Kidney capillary endothelial cell (primary cell): Measurements from ENCODE around the gene CCL11.
"Not testable (repeated sequence)": the region's sequence is repeated elsewhere in the genome, so short reads cannot be mapped to it uniquely, and the experiment has no call there.

Experiments used
- DNase-seq: peaks from one replicate; pipeline ENCODE4 v3.0.0-alpha.2; 2018; ENCODE audit warnings: low spot score

The CCL11 gene

DNA sequence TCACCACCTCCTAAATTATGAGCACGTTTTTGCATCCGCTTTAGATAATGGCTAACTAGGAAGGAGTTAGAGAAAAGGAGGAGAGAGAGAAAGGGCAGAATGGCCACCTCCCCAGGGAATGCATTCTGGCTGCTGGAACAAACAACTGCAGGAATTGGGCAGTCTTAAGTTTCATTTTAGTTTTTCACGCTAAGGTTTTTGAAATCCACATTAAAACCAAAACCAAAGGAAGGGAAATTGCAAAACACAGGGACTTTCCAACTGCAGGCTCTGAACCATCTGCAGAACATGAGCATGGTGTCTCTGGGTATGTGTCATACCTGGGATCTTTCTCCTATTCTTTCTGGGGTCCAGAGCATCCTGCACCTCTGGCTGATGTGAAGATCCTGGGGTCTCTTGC lies 21.6 kb downstream of the CCL11 start:
- DNase-seq: no peak

DNA sequence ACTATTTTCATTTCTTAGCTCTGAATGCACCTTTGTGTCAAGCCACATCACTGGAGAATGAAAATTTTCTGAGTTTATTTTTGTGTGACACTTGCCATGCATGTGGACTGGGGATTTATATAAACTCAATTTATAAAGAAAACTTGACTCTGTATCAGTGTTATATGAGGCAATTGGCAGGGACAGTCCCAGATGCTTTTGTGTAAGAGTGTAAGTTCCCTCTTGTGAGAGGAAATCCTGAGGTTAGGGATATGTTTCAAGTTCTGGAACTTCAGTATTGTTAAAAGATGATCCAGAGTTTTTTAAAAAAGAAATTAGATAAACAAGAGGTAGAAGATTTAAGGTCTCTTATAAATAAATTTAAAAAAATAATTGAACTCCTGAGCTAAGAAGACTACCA lies 22.8 kb downstream of the CCL11 start:
- DNase-seq: no peak

DNA sequence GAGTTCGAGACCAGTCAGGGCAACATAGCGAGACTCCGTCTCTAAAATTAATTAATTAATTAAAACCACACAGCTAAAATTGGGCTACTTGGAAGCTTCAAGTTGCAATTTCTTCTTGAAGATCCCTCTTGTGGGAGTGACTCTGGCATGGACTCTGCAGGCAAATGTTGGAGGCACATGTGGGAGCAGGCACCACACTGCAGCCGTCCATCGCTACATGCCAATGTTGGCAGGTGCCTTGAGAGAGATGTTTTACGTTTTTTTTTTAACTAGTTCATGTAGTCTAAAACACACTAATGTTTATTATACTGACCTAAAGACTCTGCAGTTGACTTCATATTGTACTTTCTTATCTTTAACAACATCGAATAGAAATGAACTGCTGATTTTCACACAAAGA lies 25.7 kb downstream of the CCL11 start:
- DNase-seq: no peak

DNA sequence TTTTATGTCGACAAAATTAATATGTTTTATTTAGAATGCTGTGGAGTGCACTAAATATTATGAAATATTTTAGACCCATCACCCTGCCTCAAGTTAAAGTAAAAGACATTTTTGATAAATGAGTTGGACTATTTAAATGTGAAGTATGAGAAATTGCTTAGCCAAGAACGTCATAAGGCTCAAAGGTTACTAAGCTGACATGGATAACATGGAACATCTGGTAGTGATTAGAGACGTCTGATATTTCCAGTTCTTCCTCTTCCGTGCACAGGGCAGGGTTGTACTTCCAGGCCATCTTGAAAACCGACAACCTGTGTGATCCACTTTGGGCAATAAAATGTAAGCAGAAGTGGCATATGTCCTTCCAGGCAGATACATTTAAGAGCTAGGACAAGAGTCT lies 26.5 kb downstream of the CCL11 start:
- DNase-seq: no peak

DNA sequence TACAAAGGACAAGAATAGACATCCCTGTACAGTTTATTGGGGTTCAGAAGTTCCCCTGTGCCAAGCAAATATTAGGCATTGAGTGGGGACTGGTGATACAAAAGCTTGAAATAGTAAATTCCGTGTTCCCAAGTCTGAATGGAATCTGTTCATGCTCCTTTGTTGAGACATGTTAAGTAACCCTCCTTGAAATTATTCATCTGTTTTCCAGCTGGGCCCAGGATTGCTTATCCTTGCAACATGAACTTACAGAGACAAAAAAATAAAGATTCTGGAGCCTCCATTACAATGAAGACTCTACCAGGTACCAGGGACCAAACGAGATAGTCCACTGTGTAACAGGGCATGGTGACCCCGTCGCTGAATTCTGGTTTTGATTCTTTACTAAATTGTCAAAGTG lies 27.6 kb downstream of the CCL11 start:
- no peak for DNase-seq

DNA sequence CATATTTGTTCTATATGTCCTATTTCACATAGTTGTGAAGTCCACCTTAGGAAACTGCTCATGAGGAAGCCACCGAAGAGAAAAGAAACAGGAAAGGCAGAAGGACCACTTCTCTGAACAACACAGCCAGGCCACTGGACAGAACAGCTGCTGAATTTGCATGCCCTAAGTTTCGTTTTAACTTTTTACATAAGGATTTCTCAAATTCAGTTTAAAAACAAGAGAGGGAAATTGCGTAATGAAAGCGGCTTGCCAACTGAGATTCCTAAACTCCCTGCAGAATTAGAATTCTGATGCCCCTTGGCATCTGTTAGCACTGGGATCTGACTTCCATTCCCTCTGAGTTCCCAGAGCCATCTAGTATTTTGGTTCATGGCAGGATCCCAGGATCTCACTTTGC lies 28.7 kb downstream of the CCL11 start:
- no peak for DNase-seq

DNA sequence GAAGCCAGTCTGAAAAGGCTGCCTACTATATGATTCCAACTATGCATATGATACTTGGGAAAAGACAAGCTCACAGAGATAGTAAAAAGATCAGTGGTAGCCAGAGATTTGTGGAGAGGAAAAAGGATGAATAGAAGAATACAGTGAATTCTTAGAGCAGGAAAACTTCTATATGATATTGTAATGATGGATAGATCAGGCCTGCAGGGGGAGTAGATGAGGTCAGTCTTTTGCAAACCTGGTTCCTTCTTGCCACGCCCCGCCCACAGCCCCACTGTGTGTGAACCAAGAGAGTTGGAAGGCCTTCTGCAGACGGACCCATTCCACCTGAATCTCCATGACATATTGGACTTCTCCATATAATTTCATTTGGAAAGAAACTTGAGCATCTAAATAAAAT lies 32.9 kb downstream of the CCL11 start:
- DNase-seq: no peak

DNA sequence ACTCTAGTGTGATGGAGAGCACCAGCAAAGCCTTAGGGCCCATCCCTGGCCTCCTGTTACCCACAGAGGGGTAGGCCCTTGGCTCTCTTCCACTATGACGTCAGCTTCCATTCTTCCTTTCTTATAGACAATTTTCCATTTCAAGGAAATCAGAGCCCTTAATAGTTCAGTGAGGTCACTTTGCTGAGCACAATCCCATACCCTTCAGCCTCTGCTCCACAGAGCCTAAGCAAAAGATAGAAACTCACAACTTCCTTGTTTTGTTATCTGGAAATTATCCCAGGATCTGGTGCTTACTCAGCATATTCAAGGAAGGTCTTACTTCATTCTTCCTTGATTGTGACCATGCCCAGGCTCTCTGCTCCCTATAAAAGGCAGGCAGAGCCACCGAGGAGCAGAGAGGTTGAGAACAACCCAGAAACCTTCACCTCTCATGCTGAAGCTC lies 33.5 kb downstream of the CCL11 start, which contains the start of gene CCL8:
Gene CCL8 (plus strand): TSS at position 397 of the 445 bp plus-strand sequence. CDS start 67 bp downstream, outside the sequence.
- no peak for DNase-seq

DNA sequence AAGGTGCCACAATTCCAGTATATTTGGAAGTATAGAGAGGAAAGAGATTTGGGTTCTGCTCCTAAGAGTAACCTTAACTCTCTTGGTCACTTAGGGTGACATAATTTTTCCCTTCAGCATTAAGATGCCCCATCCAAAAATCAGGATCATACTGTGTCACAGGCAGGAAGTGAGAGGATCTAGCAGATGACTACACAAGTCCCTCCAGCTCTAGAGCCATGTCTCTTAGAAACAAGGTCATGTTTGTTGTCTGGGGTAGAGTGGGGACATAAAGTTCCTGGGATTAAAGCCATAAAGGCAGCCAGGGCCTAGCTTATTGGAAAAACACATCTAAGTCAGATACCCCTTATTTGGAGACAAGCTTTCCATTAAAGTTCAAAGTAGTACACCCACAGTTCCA lies 36.4 kb downstream of the CCL11 start:
- DNase-seq: no peak

DNA sequence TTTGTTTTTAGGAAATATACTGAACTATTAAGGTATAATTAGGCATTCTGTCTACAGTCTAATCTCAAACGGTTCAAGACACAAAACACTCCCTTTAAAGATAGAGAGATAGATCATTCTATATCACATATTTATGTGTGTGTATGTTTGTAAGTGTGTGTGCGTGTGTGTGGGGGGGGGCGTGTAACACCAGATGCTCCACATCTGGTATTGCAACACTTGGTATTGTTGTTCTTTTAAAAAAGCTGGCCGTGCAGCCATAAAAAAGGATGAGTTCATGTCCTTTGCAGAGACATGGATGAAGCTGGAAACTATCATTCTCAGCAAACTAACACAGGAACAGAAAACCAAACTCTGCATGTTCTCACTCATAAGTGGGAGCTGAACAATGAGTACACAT lies 42.0 kb downstream of the CCL11 start:
- not testable (repeated sequence) for DNase-seq

DNA sequence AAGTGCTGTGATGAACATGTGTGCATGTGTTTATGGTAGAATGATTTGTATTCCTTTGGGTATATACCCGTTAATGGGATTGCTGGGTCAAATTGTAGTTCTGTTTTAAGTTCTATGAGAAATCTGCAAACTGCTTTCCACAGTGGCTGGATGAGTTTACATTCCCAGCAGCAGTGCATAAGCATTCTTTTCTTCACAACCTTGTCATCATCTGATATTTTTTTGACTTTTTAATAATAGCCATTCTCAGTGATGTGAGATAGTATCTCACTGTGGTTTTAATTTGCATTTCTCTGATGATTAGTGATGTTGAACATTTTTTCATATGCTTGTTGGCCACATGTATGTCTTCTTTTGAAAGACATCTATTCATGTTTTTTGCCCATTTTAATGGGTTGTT lies 52.2 kb downstream of the CCL11 start:
- DNase-seq: no peak
